Breast epithelium (tissue), 3 donors: ENCODE data around the gene DNAAF8.

Experiments
- CTCF ChIP-seq, 3 donors: fragments of 450-650 bp; IDR thresholded peaks; one replicate each; pipeline ENCODE4 v1.5.1; 2016 to 2017; ENCODE audit warnings: antibody characterized with exemption in 3 of 3, mild to moderate bottlenecking in 3 of 3, moderate library complexity in 3 of 3
- POLR2A ChIP-seq: fragments of 450-650 bp; IDR thresholded peaks from one replicate; pipeline ENCODE4 v1.6.1; 2016; ENCODE audit warnings: antibody characterized with exemption, mild to moderate bottlenecking, moderate library complexity
- POLR2AphosphoS5 ChIP-seq, 3 donors: sonication (generic); formaldehyde crosslinking; IDR thresholded peaks; one replicate each; pipeline ENCODE4 v1.6.1; 2017; ENCODE audit warnings: antibody characterized with exemption in 3 of 3

GRCh38 chr16:4729876-4730275 is 4.5 kb upstream of the DNAAF8 start:
- TF ChIP-seq CTCF (IDR thresholded peaks at IDR 0.05) = no peak
- TF ChIP-seq POLR2AphosphoS5 (IDR thresholded peaks at IDR 0.05) = no peak
- no peak for TF ChIP-seq POLR2A
